ENCODE measurements around the gene CHAC2. TPM values are rescaled to one million over a fixed set of nuclear protein-coding genes. Genes with fewer than 3 reads are reported as not detected.

The CHAC2 gene
- total and polyA plus RNA-seq, 2 of the 4 experiments (the other 2 are of a cell fraction) = 2.4 to 3.9 TPM

DNA sequence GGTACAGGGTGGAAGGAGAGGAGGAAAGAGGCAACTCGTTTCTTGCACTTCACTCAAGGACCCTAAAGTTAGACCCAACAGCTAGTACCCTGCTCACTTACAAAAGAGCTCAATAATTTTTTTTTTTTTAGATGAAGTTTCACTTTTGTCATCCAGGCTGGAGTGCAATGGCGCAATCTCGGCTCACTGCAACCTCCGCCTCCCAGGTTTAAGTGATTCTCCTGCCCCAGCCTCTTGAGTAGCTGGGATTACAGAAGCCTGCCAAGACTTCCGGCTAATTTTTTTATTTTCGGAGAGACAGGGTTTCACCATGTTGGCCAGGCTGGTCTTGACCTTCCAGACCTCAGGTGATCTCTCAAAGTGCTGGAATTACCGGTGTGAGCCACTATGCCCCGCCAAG, 15.1 kb downstream of the CHAC2 start:
- Histone ChIP-seq H3K9ac (ENCODE audit: low read depth, low read length) (no peak overlapping the region), H3K27ac (ENCODE audit: insufficient read depth, low read length) (no peak overlapping the region), H3K36me3 (ENCODE audit: control insufficient read depth, insufficient read depth, low read length) (peaks cover 3% of the 10 kb centered on the region), H3K14ac (replicated peaks; ENCODE audit: low read depth, low read length) (no peak overlapping the region), H3K9me3 (ENCODE audit: control insufficient read depth, insufficient read depth, low read length) (no peaks in the 10 kb centered on the region), H2BK20ac (ENCODE audit: low read depth, low read length) (no peak overlapping the region), H3K4me2 (ENCODE audit: low read depth, low read length) (no peak overlapping the region), H3K4me1 (ENCODE audit: control insufficient read depth, insufficient read depth, low read length) (peaks cover 7% of the 10 kb centered on the region), H3K4me3 (ENCODE audit: insufficient read depth, low read depth, low read length) (no peak overlapping the region), H4K20me1 (ENCODE audit: insufficient read depth, low read length) (peaks cover 5% of the 10 kb centered on the region; the same call in 1 of the 2 replicates), H4K8ac (ENCODE audit: low read depth in 2 of 2, low read length in 2 of 2) (no peak overlapping the region), H2BK120ac (ENCODE audit: low read depth, low read length) (no peak overlapping the region), H4K91ac (ENCODE audit: insufficient read depth, low read depth, low read length) (no peak overlapping the region), H2AK9ac (replicated peaks; ENCODE audit: low read depth, low read length, poor library complexity) (no peak overlapping the region), H2BK5ac (ENCODE audit: low read depth, low read length, poor library complexity, severe bottlenecking) (no peak overlapping the region), H2AK5ac (ENCODE audit: low read depth, low read length) (no peak overlapping the region), H3K79me1 (ENCODE audit: low read depth in 1 of 2, low read length in 2 of 2) (peaks cover 41 to 69% of the 10 kb centered on the region in 2 experiments), H4K5ac (ENCODE audit: low read depth, low read length) (no peak overlapping the region), H3K23ac (ENCODE audit: low read depth, low read length) (no peak overlapping the region), H3K18ac (ENCODE audit: low read depth, low read length) (no peak overlapping the region), H2AFZ (replicated peaks; ENCODE audit: low read length, poor library complexity) (no peak overlapping the region), H3K56ac (ENCODE audit: extremely low read depth, insufficient read depth, low read length) (no peak overlapping the region), H3K9me1 (ENCODE audit: insufficient read depth, low read length) (peaks cover 4% of the 10 kb centered on the region), H2BK15ac (ENCODE audit: low read depth, low read length) (no peak overlapping the region), H3K4ac (ENCODE audit: low read depth, low read length) (no peak overlapping the region), H3K27me3 (ENCODE audit: control insufficient read depth, insufficient read depth, low read length) (no peaks in the 10 kb centered on the region)
- BruUV-seq (replicated peaks) = no TSS peak
- ATAC-seq (ENCODE audit: low read depth) = no peak
- POLR2A ChIA-PET (ENCODE audit: unreplicated experiment) = no interaction called here
- intact Hi-C loops (cut with micrococcal nuclease) = no loop called here
- CTCF ChIA-PET = interaction anchor here (1.0 kb wide), 1 partner anchor 15 kb away, joined by 5 read pairs; no protein-coding TSS in a partner anchor
- in situ Hi-C loops (cut with MboI; ENCODE audit: low sequenced_read_pairs) = no loop called here
- no peak for DNase-seq
- WGBS, 2 experiments (ENCODE audit: extremely low coverage in 2 of 2, insufficient read length in 1 of 2) = 100% methylated on average over 3 of the region's 8 CpGs; no CpG with 5 or more reads in 1 of the 2 experiments
- TF ChIP-seq CEBPB (IDR thresholded peaks at IDR 0.05; ENCODE audit: low read depth, low read length) (peak; percentile 44), RCOR1 (IDR thresholded peaks at IDR 0.05; ENCODE audit: insufficient replicate concordance, low read length) (no peak), MXI1 (IDR thresholded peaks at IDR 0.05; ENCODE audit: borderline replicate concordance, low read depth, low read length) (no peak), CHD1 (IDR thresholded peaks at IDR 0.05; ENCODE audit: low read depth, low read length) (no peak)
- TF ChIP-seq, protein P1, sequence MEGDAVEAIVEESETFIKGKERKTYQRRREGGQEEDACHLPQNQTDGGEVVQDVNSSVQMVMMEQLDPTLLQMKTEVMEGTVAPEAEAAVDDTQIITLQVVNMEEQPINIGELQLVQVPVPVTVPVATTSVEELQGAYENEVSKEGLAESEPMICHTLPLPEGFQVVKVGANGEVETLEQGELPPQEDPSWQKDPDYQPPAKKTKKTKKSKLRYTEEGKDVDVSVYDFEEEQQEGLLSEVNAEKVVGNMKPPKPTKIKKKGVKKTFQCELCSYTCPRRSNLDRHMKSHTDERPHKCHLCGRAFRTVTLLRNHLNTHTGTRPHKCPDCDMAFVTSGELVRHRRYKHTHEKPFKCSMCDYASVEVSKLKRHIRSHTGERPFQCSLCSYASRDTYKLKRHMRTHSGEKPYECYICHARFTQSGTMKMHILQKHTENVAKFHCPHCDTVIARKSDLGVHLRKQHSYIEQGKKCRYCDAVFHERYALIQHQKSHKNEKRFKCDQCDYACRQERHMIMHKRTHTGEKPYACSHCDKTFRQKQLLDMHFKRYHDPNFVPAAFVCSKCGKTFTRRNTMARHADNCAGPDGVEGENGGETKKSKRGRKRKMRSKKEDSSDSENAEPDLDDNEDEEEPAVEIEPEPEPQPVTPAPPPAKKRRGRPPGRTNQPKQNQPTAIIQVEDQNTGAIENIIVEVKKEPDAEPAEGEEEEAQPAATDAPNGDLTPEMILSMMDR (conservative IDR thresholded peaks at IDR 0.05; ENCODE audit: low read depth, low read length) = no peak
- dilution Hi-C loops (cut with HindIII; ENCODE audit: low sequenced_read_pairs, unreplicated experiment) = no loop called here

Data from IMR-90 (cell line).